DOHH2 (cell line): ENCODE results near the gene PARM1.

Experiments
- EZH2phosphoT487 ChIP-seq: fragments of 200-600 bp; sonication (generic); IDR thresholded peaks from 2 replicates; pipeline ENCODE4 v1.6.1; 2017; ENCODE audit warnings: borderline replicate concordance, mild to moderate bottlenecking, antibody characterized with exemption, low read length, moderate library complexity, mixed read lengths
- TF ChIP-seq, protein P1 (sequence below): fragments of 200-600 bp; sonication (generic); IDR thresholded peaks from one replicate; pipeline ENCODE4 v1.5.1; 2014; ENCODE audit warnings: antibody characterized with exemption, mild to moderate bottlenecking, low read depth, low read length; ENCODE audit not compliant: poor library complexity, severe bottlenecking

DNA sequence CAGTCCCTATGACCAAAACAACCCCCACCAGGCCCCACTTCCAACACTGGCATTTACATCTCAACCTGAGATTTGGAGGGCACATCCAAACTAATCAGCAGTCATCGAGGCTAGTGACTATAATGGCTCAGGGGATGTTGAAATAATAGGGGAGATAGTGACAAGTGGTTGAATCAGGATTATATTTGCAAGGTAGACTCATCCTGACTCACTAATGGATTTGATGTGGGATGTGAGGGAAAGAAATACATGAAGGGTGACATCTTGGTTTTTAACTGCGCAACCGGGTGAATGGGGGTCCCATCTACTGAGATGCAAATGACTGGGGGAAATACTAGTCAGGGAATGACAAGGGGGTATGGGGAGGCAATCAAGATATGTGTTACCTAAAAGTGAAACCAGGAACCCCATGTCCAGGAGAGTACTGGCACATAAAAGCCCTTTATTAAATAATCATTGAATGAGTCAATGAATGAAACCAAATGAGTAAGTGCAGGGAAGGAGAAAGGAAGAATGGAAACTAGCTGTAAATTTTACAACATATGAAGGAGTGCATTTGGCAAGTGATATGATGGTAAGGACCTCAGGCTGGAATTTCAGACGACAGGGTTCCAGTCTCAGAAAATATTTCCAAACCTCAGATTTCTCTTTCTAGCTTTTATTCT lies 78.3 kb downstream of the PARM1 start:
- TF ChIP-seq, protein P1, sequence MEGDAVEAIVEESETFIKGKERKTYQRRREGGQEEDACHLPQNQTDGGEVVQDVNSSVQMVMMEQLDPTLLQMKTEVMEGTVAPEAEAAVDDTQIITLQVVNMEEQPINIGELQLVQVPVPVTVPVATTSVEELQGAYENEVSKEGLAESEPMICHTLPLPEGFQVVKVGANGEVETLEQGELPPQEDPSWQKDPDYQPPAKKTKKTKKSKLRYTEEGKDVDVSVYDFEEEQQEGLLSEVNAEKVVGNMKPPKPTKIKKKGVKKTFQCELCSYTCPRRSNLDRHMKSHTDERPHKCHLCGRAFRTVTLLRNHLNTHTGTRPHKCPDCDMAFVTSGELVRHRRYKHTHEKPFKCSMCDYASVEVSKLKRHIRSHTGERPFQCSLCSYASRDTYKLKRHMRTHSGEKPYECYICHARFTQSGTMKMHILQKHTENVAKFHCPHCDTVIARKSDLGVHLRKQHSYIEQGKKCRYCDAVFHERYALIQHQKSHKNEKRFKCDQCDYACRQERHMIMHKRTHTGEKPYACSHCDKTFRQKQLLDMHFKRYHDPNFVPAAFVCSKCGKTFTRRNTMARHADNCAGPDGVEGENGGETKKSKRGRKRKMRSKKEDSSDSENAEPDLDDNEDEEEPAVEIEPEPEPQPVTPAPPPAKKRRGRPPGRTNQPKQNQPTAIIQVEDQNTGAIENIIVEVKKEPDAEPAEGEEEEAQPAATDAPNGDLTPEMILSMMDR, result no peak
- no peak for TF ChIP-seq EZH2phosphoT487
